NCI-H1417 (cell line): ENCODE measurements around the gene DYNC2H1.

ENCODE experiments used
- DNase-seq, 3 experiments: peaks; one replicate each; lab custom pipeline; 2025; lab: John Stamatoyannopoulos, UW

Gene DYNC2H1

GRCh38 chr11:103465555-103466140, 356.4 kb downstream of the DYNC2H1 start:
- no peak for DNase-seq

GRCh38 chr11:103471546-103471945, 362.3 kb downstream of the DYNC2H1 start:
- DNase-seq, result no peak

- DNase-seq, result no peak
Observed at GRCh38 chr11:103476874-103477273, 367.6 kb downstream of the DYNC2H1 start.

GRCh38 chr11:103480421-103480820, 371.2 kb downstream of the DYNC2H1 start:
- DNase-seq, result peak in 1 of 3 experiments; percentile 14

GRCh38 chr11:103483996-103484395, 374.8 kb downstream of the DYNC2H1 start:
- no peak for DNase-seq

GRCh38 chr11:103484545-103484944, 375.3 kb downstream of the DYNC2H1 start:
- no peak for DNase-seq

GRCh38 chr11:103486604-103487003, 377.4 kb downstream of the DYNC2H1 start:
- DNase-seq, result no peak

- DNase-seq, result no peak
Observed at GRCh38 chr11:103487113-103487512, 377.9 kb downstream of the DYNC2H1 start.

- no peak for DNase-seq
Observed at GRCh38 chr11:103488031-103488461, 378.8 kb downstream of the DYNC2H1 start.

- DNase-seq, result no peak
Observed at GRCh38 chr11:103488579-103488978, 379.4 kb downstream of the DYNC2H1 start.

- DNase-seq, result no peak
Observed at GRCh38 chr11:103491777-103492176, 382.6 kb downstream of the DYNC2H1 start.

- DNase-seq, result no peak
Observed at GRCh38 chr11:103494491-103494890, 385.3 kb downstream of the DYNC2H1 start.

GRCh38 chr11:103497268-103497667, 388.0 kb downstream of the DYNC2H1 start:
- DNase-seq, result no peak

- no peak for DNase-seq
Observed at GRCh38 chr11:103499710-103500340, 390.6 kb downstream of the DYNC2H1 start.

- no peak for DNase-seq
Observed at GRCh38 chr11:103515283-103515682, 406.1 kb downstream of the DYNC2H1 start.

GRCh38 chr11:103520792-103521191, 411.6 kb downstream of the DYNC2H1 start:
- DNase-seq, result no peak

GRCh38 chr11:103525069-103525468, 415.8 kb downstream of the DYNC2H1 start:
- DNase-seq, result peak in 1 of 3 experiments; percentile 40

- no peak for DNase-seq
Observed at GRCh38 chr11:103528046-103528445, 418.8 kb downstream of the DYNC2H1 start.

GRCh38 chr11:103528596-103528995, 419.4 kb downstream of the DYNC2H1 start:
- no peak for DNase-seq

- DNase-seq, result no peak
Observed at GRCh38 chr11:103529181-103529684, 420.0 kb downstream of the DYNC2H1 start.
